Measurements from ENCODE around the gene MTCH1. TPM values are rescaled to one million over a fixed set of nuclear protein-coding genes. Genes with fewer than 3 reads are reported as not detected.
A peak's percentile ranks its signal among the peaks of the same experiment; 100 is the strongest.

Gene MTCH1
- polyA plus RNA-seq, 6 donors from 2014 or later = 69.5 to 89.8 (median 88.3) TPM

GRCh38 chr6:36967757-36968156 lies 18.2 kb downstream of the MTCH1 start:
- H3K27me3 Mint-ChIP-seq = no peaks in the 10 kb centered on the region
- H3K27ac Mint-ChIP-seq = peak overlapping the region in 2 of 6 donors; percentile 18 to 50
- peaks cover 18 to 29% (median 23%) of the 10 kb centered on the region in 3 donors for H3K4me1 Mint-ChIP-seq
- ATAC-seq (ENCODE audit: low read depth in 2 of 2) = no peak
- no peak for DNase-seq
- H3K4me3 Mint-ChIP-seq = no peak overlapping the region
- H3K36me3 Mint-ChIP-seq = peaks cover 12% of the 10 kb centered on the region in 2 donors
- no peaks in the 10 kb centered on the region for H3K9me3 Mint-ChIP-seq

- peaks cover 12% of the 10 kb centered on the region in 2 donors for H3K36me3 Mint-ChIP-seq
- H3K4me1 Mint-ChIP-seq = peaks cover 23 to 34% (median 27%) of the 10 kb centered on the region in 3 donors
- ATAC-seq (ENCODE audit: low read depth in 2 of 2) (no peak), DNase-seq (no peak)
- H3K9me3 Mint-ChIP-seq = no peaks in the 10 kb centered on the region
- H3K4me3 Mint-ChIP-seq = no peak overlapping the region
- H3K27ac Mint-ChIP-seq = peak overlapping the region in 1 of 6 donors; percentile 66
- no peaks in the 10 kb centered on the region for H3K27me3 Mint-ChIP-seq
Observed at GRCh38 chr6:36967301-36967700, 18.7 kb downstream of the MTCH1 start.

GRCh38 chr6:36964908-36965307 lies 21.1 kb downstream of the MTCH1 start:
- DNase-seq (no peak), ATAC-seq (ENCODE audit: low read depth in 2 of 2) (no peak)
- peak overlapping the region in 3 of 8 donors; percentile 28 to 56 (median 33) for H3K4me3 Mint-ChIP-seq
- peaks cover 33 to 40% (median 40%) of the 10 kb centered on the region in 3 donors for H3K4me1 Mint-ChIP-seq
- H3K9me3 Mint-ChIP-seq = no peaks in the 10 kb centered on the region
- H3K36me3 Mint-ChIP-seq = peaks cover 6 to 12% of the 10 kb centered on the region in 2 donors
- H3K27me3 Mint-ChIP-seq = no peaks in the 10 kb centered on the region
- peak overlapping the region in 5 of 6 donors; percentile 57 to 93 (median 68) for H3K27ac Mint-ChIP-seq

GRCh38 chr6:36964349-36964748 lies 21.6 kb downstream of the MTCH1 start:
- DNase-seq (no peak), ATAC-seq (ENCODE audit: low read depth in 2 of 2) (no peak)
- Mint-ChIP-seq H3K4me1 (peaks cover 33 to 40% (median 40%) of the 10 kb centered on the region in 3 donors), H3K9me3 (no peaks in the 10 kb centered on the region), H3K27me3 (no peaks in the 10 kb centered on the region), H3K4me3 (peak overlapping the region in 2 of 8 donors; percentile 28 to 56), H3K36me3 (peaks cover 6 to 12% of the 10 kb centered on the region in 2 donors), H3K27ac (peak overlapping the region in 5 of 6 donors; percentile 60 to 93 (median 68))

GRCh38 chr6:36963451-36964290 lies 22.3 kb downstream of the MTCH1 start:
- Mint-ChIP-seq H3K4me3 (peak overlapping the region; percentile 50 to 91 (median 76)), H3K27ac (peak overlapping the region; percentile 69 to 97 (median 94)), H3K4me1 (peaks cover 33 to 40% (median 40%) of the 10 kb centered on the region in 3 donors), H3K36me3 (peaks cover 6 to 9% of the 10 kb centered on the region in 2 donors), H3K9me3 (no peaks in the 10 kb centered on the region), H3K27me3 (no peaks in the 10 kb centered on the region)
- DNase-seq (peak; percentile 52), ATAC-seq (ENCODE audit: low read depth in 2 of 2) (peak; percentile 73 to 83)

- Mint-ChIP-seq H3K27me3 (no peaks in the 10 kb centered on the region), H3K36me3 (peaks cover 1 to 2% of the 10 kb centered on the region in 2 donors), H3K9me3 (no peaks in the 10 kb centered on the region), H3K27ac (peak overlapping the region; percentile 60 to 97 (median 91)), H3K4me1 (peaks cover 33 to 40% (median 40%) of the 10 kb centered on the region in 3 donors), H3K4me3 (peak overlapping the region; percentile 16 to 91 (median 78))
- DNase-seq (peak; percentile 80), ATAC-seq (ENCODE audit: low read depth in 2 of 2) (peak; percentile 79 to 88)
Observed at GRCh38 chr6:36962874-36963273, 23.1 kb downstream of the MTCH1 start.

GRCh38 chr6:36961441-36962435 lies 24.3 kb downstream of the MTCH1 start:
- peaks cover 33 to 40% (median 40%) of the 10 kb centered on the region in 3 donors for H3K4me1 Mint-ChIP-seq
- no peak for DNase-seq
- no peak for ATAC-seq (ENCODE audit: low read depth in 2 of 2)
- H3K9me3 Mint-ChIP-seq = no peaks in the 10 kb centered on the region
- H3K27ac Mint-ChIP-seq = peak overlapping the region in 4 of 6 donors; percentile 42 to 93 (median 80)
- no peaks in the 10 kb centered on the region for H3K27me3 Mint-ChIP-seq
- peak overlapping the region in 6 of 8 donors; percentile 29 to 76 (median 42) for H3K4me3 Mint-ChIP-seq
- no peaks in the 10 kb centered on the region for H3K36me3 Mint-ChIP-seq

- no peak overlapping the region for H3K27ac Mint-ChIP-seq
- ATAC-seq (ENCODE audit: low read depth in 2 of 2) = no peak
- no peaks in the 10 kb centered on the region for H3K36me3 Mint-ChIP-seq
- H3K4me1 Mint-ChIP-seq = peaks cover 46 to 55% (median 47%) of the 10 kb centered on the region in 3 donors
- H3K27me3 Mint-ChIP-seq = no peaks in the 10 kb centered on the region
- H3K4me3 Mint-ChIP-seq = peak overlapping the region in 1 of 8 donors; percentile 3
- DNase-seq = no peak
- H3K9me3 Mint-ChIP-seq = no peaks in the 10 kb centered on the region
Observed at GRCh38 chr6:36959555-36960250, 26.3 kb downstream of the MTCH1 start.

- H3K4me3 Mint-ChIP-seq = no peak overlapping the region
- DNase-seq = no peak
- H3K36me3 Mint-ChIP-seq = no peaks in the 10 kb centered on the region
- no peak for ATAC-seq (ENCODE audit: low read depth in 2 of 2)
- no peak overlapping the region for H3K27ac Mint-ChIP-seq
- H3K9me3 Mint-ChIP-seq = no peaks in the 10 kb centered on the region
- peaks cover 47 to 55% (median 48%) of the 10 kb centered on the region in 3 donors for H3K4me1 Mint-ChIP-seq
- H3K27me3 Mint-ChIP-seq = no peaks in the 10 kb centered on the region
Observed at GRCh38 chr6:36958775-36959554, 27.0 kb downstream of the MTCH1 start.

GRCh38 chr6:36957773-36958271 lies 28.2 kb downstream of the MTCH1 start:
- no peak overlapping the region for H3K4me3 Mint-ChIP-seq
- no peaks in the 10 kb centered on the region for H3K36me3 Mint-ChIP-seq
- ATAC-seq (ENCODE audit: low read depth in 2 of 2) (no peak), DNase-seq (no peak)
- no peak overlapping the region for H3K27ac Mint-ChIP-seq
- no peaks in the 10 kb centered on the region for H3K9me3 Mint-ChIP-seq
- no peaks in the 10 kb centered on the region for H3K27me3 Mint-ChIP-seq
- H3K4me1 Mint-ChIP-seq = peaks cover 44 to 50% (median 45%) of the 10 kb centered on the region in 3 donors

- Mint-ChIP-seq H3K27me3 (no peaks in the 10 kb centered on the region), H3K36me3 (no peaks in the 10 kb centered on the region), H3K27ac (peak overlapping the region in 1 of 6 donors; percentile 64), H3K4me1 (peaks cover 33 to 36% (median 36%) of the 10 kb centered on the region in 3 donors), H3K9me3 (no peaks in the 10 kb centered on the region), H3K4me3 (peak overlapping the region in 2 of 8 donors; percentile 26 to 75)
- ATAC-seq (ENCODE audit: low read depth in 2 of 2) (no peak), DNase-seq (no peak)
Observed at GRCh38 chr6:36956446-36956820, 29.6 kb downstream of the MTCH1 start.
